AG09309 (cell line): Measurements from ENCODE around the gene CD86.

ENCODE experiments used
- DNase-seq: peaks from one replicate; pipeline ENCODE4 v3.0.0-alpha.2; 2010; ENCODE audit warnings: low read depth
- H3K4me3 ChIP-seq: 2 replicates; pipeline ENCODE4 v1.5.1; 2011; ENCODE audit warnings: mild to moderate bottlenecking, low read depth, low read length, moderate library complexity; ENCODE audit not compliant: control insufficient read depth
- CTCF ChIP-seq: IDR thresholded peaks from 2 replicates; pipeline ENCODE4 v1.5.1; 2011; ENCODE audit warnings: mild to moderate bottlenecking, low read depth, low read length, inconsistent platforms; ENCODE audit not compliant: insufficient read depth, control insufficient read depth; ENCODE audit errors: missing control alignments

Gene CD86

GRCh38 chr3:122013448-122013925 lies 41.7 kb upstream of the CD86 start:
- no peak for TF ChIP-seq CTCF

GRCh38 chr3:122014741-122015140 lies 40.4 kb upstream of the CD86 start:
- no peak for TF ChIP-seq CTCF
- H3K4me3 ChIP-seq, result no peak overlapping the region
- DNase-seq, result no peak

More at GRCh38 chr3:122013448-122013925, 41.7 kb upstream of the CD86 start:
- DNase-seq, result no peak
- no peak overlapping the region for H3K4me3 ChIP-seq

DNA sequence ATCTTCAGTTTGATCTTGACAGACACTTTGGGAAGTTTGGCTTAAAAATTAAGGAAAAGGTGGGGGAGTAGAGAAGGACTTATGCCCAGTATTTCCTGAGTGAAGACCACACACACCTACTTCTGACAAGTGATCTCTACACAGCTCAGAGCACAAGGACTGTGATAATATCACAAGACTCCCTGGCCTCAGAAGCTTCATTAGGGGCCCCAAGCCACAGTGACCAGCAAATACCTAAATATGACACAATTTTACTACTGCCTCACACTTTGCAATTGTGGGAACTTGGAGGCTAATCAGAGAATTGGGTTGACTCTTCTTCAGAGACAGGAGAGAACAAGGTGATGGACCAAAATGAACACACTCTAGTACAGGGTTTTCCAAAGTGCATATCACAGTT lies 35.7 kb upstream of the CD86 start:
- no peak overlapping the region for H3K4me3 ChIP-seq
- DNase-seq, result no peak
- no peak for TF ChIP-seq CTCF

GRCh38 chr3:122021037-122021436 lies 34.1 kb upstream of the CD86 start:
- H3K4me3 ChIP-seq, result no peak overlapping the region
- TF ChIP-seq CTCF, result no peak
- no peak for DNase-seq

DNA sequence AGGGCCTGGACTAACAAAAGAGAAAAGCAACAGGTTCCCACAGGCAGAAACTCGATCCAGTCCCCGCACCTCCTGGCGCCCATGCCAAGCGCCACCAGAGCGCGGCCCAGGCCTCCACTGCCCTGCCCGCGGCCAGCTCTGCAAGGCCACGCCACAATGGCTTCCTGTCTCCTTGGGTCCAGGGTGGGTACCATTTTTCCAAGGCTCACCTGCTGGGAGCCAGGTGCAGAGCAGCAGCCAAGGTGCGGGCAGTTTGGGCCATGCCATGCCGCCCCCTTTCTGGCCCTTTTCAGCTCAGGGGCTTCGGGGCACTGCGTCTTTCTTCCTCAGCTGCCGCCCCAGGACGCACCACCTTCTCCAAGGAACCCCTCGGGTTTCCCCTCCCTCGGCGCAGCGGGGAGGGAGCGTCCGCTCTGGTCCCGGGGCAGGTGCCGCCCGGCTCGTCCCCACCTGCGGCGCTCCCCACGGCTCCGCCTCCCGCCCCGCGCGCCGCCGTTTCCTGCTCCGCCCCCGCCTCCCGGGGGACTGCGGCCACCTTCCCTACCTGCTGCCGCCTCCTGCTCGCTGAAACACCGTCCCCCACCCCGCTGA lies 33.3 kb upstream of the CD86 start, which contains the start of gene ILDR1:
ILDR1 (minus strand) TSS at position 437 of the 591 bp plus-strand sequence; CDS start at position 267, 170 bp downstream.
- DNase-seq, result no peak
- TF ChIP-seq CTCF, result no peak
- no peak within 1 kb of the TSS for H3K4me3 ChIP-seq

GRCh38 chr3:122023335-122023910 lies 31.7 kb upstream of the CD86 start:
- H3K4me3 ChIP-seq, result no peak overlapping the region
- no peak for TF ChIP-seq CTCF
- DNase-seq, result no peak
